ENCODE measurements around the gene EEF1AKMT3. TPM values are rescaled to one million over a fixed set of nuclear protein-coding genes. Genes with fewer than 3 reads are reported as not detected.

Gene EEF1AKMT3
- total RNA-seq, 4 donors from 2014 or later = 1.9 to 6.7 (median 4.3) TPM

DNA sequence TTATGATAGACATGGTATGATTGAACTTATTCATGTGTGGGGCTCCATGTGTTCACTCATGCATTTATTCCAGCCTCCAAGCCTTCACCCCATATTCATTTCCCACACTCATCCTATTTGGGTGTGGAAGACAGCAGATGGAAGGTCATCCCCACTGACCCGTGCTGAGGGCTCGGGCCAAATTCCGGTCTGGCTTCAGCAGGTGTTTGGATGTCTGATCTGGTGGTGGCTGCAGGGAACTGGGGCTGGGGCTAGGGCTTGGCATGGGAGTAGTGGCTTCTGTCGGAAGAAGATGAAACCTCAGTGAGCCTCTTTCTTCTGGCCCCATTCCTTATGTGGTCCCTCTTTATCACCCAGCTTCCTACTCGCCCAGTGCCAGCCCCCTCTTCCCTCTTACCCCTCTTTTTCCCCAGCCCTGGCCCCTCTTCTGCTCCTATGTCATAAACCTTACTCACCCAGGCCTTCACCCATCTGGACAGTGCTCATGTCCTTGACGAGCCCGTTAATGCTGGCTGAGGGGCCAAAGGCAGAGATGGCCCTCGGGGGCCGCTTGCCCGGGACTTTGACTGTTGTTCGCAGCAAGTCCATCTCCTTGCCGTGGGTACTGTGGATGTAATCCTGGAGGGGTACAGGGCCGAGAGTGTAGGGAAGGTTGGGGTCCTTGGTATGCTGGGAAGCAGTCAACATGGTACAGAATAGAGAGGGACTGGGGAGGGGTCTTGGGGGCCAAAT is 41.9 kb upstream of the EEF1AKMT3 start:
- intact Hi-C loops (cut with DNase I; ENCODE audit: low total_unique reads) (no loop called here), in situ Hi-C loops (cut with MboI; ENCODE audit: low pct_ligation_motif_present in 1 of 4, low pct_unique_long_range_greater_than_20kb in 1 of 4, low sequenced_read_pairs in 3 of 4) (no loop called here)
- TF ChIP-seq, protein P1, sequence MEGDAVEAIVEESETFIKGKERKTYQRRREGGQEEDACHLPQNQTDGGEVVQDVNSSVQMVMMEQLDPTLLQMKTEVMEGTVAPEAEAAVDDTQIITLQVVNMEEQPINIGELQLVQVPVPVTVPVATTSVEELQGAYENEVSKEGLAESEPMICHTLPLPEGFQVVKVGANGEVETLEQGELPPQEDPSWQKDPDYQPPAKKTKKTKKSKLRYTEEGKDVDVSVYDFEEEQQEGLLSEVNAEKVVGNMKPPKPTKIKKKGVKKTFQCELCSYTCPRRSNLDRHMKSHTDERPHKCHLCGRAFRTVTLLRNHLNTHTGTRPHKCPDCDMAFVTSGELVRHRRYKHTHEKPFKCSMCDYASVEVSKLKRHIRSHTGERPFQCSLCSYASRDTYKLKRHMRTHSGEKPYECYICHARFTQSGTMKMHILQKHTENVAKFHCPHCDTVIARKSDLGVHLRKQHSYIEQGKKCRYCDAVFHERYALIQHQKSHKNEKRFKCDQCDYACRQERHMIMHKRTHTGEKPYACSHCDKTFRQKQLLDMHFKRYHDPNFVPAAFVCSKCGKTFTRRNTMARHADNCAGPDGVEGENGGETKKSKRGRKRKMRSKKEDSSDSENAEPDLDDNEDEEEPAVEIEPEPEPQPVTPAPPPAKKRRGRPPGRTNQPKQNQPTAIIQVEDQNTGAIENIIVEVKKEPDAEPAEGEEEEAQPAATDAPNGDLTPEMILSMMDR (IDR thresholded peaks at IDR 0.05) = no peak
- TF ChIP-seq EP300 (IDR thresholded peaks at IDR 0.05; ENCODE audit: low read depth) (no peak), POLR2AphosphoS5 (IDR thresholded peaks at IDR 0.05) (no peak), POLR2A (IDR thresholded peaks at IDR 0.05) (no peak)
- Histone ChIP-seq H3K36me3 (no peaks in the 10 kb centered on the region), H3K4me3 (no peak overlapping the region), H3K9me3 (no peaks in the 10 kb centered on the region), H3K27me3 (peaks cover 58% of the 10 kb centered on the region), H3K27ac (no peak overlapping the region), H3K4me1 (peaks cover 3 to 19% (median 10%) of the 10 kb centered on the region in 4 donors)
- WGBS, 2 donors (ENCODE audit: low coverage in 1 of 2) = 86 to 87% methylated on average over 3 to 13 of the region's 13 CpGs
- no peak for DNase-seq

DNA sequence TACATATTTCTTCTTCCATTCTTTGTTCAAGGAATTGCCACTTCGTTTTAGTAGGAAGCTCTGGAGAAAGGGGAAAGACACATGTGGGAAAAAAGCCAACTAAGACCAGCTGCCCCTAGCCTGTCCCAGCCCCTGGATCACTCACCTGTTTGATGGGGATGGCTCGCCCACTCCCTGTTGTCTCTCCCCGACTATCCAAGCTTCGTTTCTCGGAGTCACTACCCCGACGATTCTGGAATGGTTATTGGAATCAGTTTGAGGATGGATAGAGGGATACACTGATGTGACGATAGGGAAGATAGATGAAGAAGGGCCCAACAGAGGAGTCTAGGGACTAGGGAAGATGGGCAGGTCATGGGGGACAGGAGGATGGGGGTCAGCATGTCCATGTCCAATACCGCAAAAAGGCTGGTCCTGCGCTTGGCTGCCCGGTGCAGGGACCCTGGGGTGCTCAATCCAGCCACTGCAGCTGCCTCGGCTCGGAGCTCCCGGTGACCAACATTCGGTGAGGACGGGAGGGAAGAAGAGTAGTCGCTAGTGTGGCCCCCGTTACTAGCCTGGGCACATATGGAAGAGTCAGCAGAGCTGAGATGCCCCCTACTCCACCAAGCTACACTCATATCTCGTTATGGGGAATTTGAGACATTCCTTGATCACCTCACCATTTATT is 40.9 kb upstream of the EEF1AKMT3 start:
- WGBS, 2 donors (ENCODE audit: low coverage in 1 of 2) = 83 to 85% methylated on average over 7 to 19 of the region's 19 CpGs
- H3K4me1 ChIP-seq = peaks cover 0 to 22% (median 15%) of the 10 kb centered on the region in 4 donors
- H3K36me3 ChIP-seq = no peaks in the 10 kb centered on the region
- no peak for TF ChIP-seq EP300 (IDR thresholded peaks at IDR 0.05; ENCODE audit: low read depth)
- TF ChIP-seq, protein P1 (IDR thresholded peaks at IDR 0.05) = no peak
- no peak for TF ChIP-seq POLR2A (IDR thresholded peaks at IDR 0.05)
- no peak for TF ChIP-seq POLR2AphosphoS5 (IDR thresholded peaks at IDR 0.05)
- H3K9me3 ChIP-seq = no peaks in the 10 kb centered on the region
- in situ Hi-C loops (cut with MboI; ENCODE audit: low pct_ligation_motif_present in 1 of 4, low pct_unique_long_range_greater_than_20kb in 1 of 4, low sequenced_read_pairs in 3 of 4) = no loop called here
- H3K27me3 ChIP-seq = peaks cover 68% of the 10 kb centered on the region
- intact Hi-C loops (cut with DNase I; ENCODE audit: low total_unique reads) = no loop called here
- H3K27ac ChIP-seq = no peak overlapping the region
- no peak overlapping the region for H3K4me3 ChIP-seq
- DNase-seq = no peak

DNA sequence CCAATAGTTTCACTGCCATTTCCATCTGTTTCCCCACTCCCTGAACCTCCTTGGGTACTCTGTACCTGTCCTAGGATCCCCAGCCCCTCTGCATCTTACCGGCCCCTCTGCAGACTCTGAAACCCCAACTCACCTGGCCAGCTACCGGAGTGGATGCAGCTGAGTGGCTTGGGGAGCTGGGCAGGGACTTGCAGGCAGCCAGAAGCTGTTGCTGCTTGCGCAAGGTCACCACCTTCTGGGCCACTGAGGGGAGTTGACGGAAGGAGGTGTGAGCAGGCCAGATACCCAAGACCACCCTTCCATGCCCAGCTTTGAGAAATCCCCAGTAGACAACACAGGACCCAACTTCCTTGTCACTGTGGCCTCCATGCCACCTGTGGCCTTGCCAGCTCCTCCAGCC is 40.1 kb upstream of the EEF1AKMT3 start:
- H3K36me3 ChIP-seq = no peaks in the 10 kb centered on the region
- DNase-seq = no peak
- no peaks in the 10 kb centered on the region for H3K9me3 ChIP-seq
- H3K27ac ChIP-seq = no peak overlapping the region
- intact Hi-C loops (cut with DNase I; ENCODE audit: low total_unique reads) = no loop called here
- H3K27me3 ChIP-seq = peaks cover 70% of the 10 kb centered on the region
- TF ChIP-seq POLR2A (IDR thresholded peaks at IDR 0.05) = no peak
- TF ChIP-seq EP300 (IDR thresholded peaks at IDR 0.05; ENCODE audit: low read depth) = no peak
- TF ChIP-seq POLR2AphosphoS5 (IDR thresholded peaks at IDR 0.05) = no peak
- TF ChIP-seq, protein P1 (IDR thresholded peaks at IDR 0.05) = no peak
- H3K4me1 ChIP-seq = peaks cover 5 to 18% (median 13%) of the 10 kb centered on the region in 4 donors
- H3K4me3 ChIP-seq = no peak overlapping the region
- WGBS, 2 donors (ENCODE audit: low coverage in 1 of 2) = 73% methylated on average over 4 of the region's 4 CpGs; no CpG with 5 or more reads in 1 of the 2 donors
- in situ Hi-C loops (cut with MboI; ENCODE audit: low pct_ligation_motif_present in 1 of 4, low pct_unique_long_range_greater_than_20kb in 1 of 4, low sequenced_read_pairs in 3 of 4) = no loop called here

DNA sequence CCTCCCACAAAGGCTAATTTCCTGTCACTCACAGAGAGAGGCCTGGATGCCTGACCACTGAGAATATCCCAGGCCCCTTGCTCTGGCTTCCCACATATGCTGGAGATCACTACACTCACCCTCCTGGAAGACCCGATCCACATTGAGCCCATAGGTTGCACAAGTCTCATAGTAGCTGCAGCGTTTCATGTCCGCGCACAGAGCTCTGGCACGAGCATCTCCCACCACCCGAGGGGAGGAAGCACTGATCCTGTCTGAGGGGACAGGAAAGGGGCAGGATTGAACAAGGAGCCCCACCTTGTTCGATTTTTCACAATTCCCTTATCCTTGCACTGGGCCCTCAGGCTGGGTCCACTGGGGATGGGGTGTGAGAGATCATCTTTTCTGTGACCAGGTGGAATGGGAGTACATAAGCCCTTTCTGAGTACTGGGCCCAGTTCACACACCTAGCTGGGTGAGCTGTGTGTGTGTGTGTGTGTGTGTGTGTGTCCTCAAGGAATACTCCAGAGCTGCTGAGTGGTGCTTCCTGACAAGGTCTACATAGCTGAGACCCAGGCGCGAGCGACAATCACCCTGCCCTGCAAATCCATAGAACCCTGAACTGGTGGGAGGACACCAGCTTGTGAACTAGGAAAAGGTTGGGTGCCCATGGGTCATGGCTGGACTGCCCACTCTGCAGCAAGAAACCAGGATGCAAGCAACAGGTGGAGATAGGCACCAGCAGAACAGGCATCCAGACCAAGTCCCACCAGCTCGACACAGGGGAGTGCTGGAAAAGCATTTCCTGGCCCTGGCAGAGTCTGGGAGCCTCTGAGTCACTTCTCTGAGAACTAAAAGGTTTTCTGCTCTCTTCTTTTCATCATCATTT is 39.5 kb upstream of the EEF1AKMT3 start:
- TF ChIP-seq, protein P1 (IDR thresholded peaks at IDR 0.05) = no peak
- no peaks in the 10 kb centered on the region for H3K9me3 ChIP-seq
- in situ Hi-C loops (cut with MboI; ENCODE audit: low pct_ligation_motif_present in 1 of 4, low pct_unique_long_range_greater_than_20kb in 1 of 4, low sequenced_read_pairs in 3 of 4) = no loop called here
- H3K4me3 ChIP-seq = no peak overlapping the region
- no peaks in the 10 kb centered on the region for H3K36me3 ChIP-seq
- intact Hi-C loops (cut with DNase I; ENCODE audit: low total_unique reads) = no loop called here
- peaks cover 70% of the 10 kb centered on the region for H3K27me3 ChIP-seq
- DNase-seq = no peak
- H3K27ac ChIP-seq = no peak overlapping the region
- 85% methylated on average over 11 of the region's 11 CpGs; no CpG with 5 or more reads in 1 of the 2 donors for WGBS, 2 donors (ENCODE audit: low coverage in 1 of 2)
- H3K4me1 ChIP-seq = peaks cover 12 to 24% (median 18%) of the 10 kb centered on the region in 4 donors
